Measurements from ENCODE around the gene ZBTB38. TPM values are rescaled to one million over a fixed set of nuclear protein-coding genes. Genes with fewer than 3 reads are reported as not detected.
A peak's percentile ranks its signal among the peaks of the same experiment; 100 is the strongest.

The ZBTB38 gene
- total RNA-seq, 1 donor from 2014 or later, result 41.8 TPM

DNA sequence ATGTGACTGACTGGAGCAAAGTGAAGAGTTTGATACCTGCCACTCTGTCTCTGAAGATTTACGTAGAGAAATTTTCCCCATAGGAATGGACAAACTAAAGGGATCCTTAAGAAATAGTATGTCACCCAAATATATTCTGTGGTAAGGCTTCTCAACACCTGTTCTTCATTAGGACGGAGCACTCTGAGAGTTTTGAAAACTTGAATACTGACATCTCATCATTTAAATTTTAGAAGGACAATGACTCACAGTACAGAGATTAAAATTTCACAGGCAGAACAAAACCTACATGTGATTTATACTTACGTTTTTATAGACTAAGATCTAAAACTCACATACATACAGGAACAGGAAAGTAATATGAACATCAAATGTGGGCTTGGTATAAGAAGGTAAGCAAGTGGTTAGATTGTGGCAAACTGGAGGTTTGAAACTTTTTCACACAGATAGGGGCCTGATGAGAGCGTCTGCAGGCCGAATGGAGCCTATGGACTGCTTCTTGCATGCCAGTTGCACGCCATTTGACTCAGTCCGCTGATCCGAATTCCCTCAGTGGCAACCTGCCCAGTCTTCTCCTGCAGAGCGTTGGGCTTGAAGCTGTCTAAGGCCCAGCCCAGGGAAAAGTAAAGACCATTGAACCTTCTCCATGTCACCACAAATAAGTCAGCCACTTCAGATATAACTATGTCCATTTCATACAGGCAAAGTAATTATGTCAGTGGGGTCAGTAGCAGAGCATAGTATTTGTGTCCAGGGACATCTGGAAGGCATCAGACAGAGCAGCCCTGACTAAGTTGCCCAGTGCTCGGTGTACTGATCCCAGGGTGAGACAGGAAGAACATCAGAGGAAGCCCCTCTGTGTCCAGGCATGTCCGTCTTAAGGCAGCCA, 45.7 kb downstream of the ZBTB38 start:
- Mint-ChIP-seq H3K4me3 (ENCODE audit: unreplicated experiment) (no peak overlapping the region), H3K36me3 (ENCODE audit: unreplicated experiment) (peaks cover 28% of the 10 kb centered on the region)

DNA sequence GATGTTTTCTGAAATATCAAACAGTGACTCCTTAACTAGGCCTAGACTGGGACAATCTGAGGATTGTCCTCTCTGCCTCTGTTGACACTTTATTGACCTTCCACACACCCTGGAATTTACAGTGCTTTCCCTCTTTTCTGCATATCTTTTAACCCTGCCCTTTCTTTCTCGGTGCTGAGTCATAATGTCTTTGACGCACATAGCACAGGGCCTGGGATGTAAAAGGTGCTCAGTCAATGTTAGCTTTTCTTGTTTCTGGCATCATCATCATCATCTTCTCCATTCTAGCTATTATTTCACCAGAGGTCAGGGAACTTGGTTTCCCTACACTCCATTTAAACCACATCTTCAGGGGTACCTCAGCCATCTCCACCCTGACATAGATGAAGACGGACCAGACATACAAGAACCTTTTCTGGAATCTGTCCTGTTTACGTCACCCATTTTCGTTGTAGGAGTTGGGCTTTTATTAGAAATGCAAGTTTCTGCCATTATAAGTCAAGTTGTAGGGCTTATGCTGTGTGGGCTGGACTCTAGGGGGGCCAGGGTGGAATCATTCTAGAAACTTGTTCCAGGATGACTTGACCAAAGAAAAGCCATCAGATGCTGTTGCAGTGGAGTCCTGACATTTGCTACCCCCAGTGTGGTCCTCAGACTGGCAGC, 46.6 kb downstream of the ZBTB38 start:
- no peak overlapping the region for H3K4me3 Mint-ChIP-seq (ENCODE audit: unreplicated experiment)
- H3K9me3 Mint-ChIP-seq (ENCODE audit: unreplicated experiment), result no peaks in the 10 kb centered on the region
- TF ChIP-seq, protein P1, sequence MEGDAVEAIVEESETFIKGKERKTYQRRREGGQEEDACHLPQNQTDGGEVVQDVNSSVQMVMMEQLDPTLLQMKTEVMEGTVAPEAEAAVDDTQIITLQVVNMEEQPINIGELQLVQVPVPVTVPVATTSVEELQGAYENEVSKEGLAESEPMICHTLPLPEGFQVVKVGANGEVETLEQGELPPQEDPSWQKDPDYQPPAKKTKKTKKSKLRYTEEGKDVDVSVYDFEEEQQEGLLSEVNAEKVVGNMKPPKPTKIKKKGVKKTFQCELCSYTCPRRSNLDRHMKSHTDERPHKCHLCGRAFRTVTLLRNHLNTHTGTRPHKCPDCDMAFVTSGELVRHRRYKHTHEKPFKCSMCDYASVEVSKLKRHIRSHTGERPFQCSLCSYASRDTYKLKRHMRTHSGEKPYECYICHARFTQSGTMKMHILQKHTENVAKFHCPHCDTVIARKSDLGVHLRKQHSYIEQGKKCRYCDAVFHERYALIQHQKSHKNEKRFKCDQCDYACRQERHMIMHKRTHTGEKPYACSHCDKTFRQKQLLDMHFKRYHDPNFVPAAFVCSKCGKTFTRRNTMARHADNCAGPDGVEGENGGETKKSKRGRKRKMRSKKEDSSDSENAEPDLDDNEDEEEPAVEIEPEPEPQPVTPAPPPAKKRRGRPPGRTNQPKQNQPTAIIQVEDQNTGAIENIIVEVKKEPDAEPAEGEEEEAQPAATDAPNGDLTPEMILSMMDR (IDR thresholded peaks at IDR 0.05), result no peak
- peaks cover 68% of the 10 kb centered on the region for H3K4me1 Mint-ChIP-seq (ENCODE audit: unreplicated experiment)
- H3K27me3 Mint-ChIP-seq (ENCODE audit: unreplicated experiment), result no peaks in the 10 kb centered on the region
- H3K27ac Mint-ChIP-seq (ENCODE audit: unreplicated experiment), result peak overlapping the region; percentile 59
- peaks cover 28% of the 10 kb centered on the region for H3K36me3 Mint-ChIP-seq (ENCODE audit: unreplicated experiment)
- DNase-seq (ENCODE audit: extremely low spot score, unreplicated experiment), result no peak

More for the DNA sequence above, 45.7 kb downstream of the ZBTB38 start:
- H3K27me3 Mint-ChIP-seq (ENCODE audit: unreplicated experiment), result no peaks in the 10 kb centered on the region
- H3K4me1 Mint-ChIP-seq (ENCODE audit: unreplicated experiment), result peaks cover 74% of the 10 kb centered on the region
- no peak for DNase-seq (ENCODE audit: extremely low spot score, unreplicated experiment)
- no peaks in the 10 kb centered on the region for H3K9me3 Mint-ChIP-seq (ENCODE audit: unreplicated experiment)
- TF ChIP-seq, protein P1 (IDR thresholded peaks at IDR 0.05), result no peak
- peak overlapping the region; percentile 98 for H3K27ac Mint-ChIP-seq (ENCODE audit: unreplicated experiment)

DNA sequence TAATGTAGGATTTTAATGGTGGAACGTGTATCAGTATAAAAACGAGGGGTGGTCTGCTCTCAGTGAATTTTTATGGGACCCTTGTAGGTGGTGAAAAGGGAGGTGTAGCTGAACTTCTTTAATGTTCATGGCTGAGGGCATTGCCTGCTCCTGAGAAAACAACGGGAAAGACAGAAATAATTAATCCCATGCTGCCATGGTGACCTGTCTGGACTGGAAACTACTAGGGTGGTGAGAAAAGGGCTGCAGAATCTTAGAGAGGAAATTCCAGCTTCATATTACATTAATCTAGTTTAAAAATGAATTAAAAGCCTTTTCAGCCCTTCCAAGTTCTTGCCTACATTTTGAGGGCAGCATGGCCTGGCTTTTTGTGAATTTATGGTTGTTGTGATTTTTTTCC, 47.6 kb downstream of the ZBTB38 start:
- peak overlapping the region; percentile 69 for H3K27ac Mint-ChIP-seq (ENCODE audit: unreplicated experiment)
- H3K36me3 Mint-ChIP-seq (ENCODE audit: unreplicated experiment), result peaks cover 31% of the 10 kb centered on the region
- H3K4me3 Mint-ChIP-seq (ENCODE audit: unreplicated experiment), result no peak overlapping the region
- no peaks in the 10 kb centered on the region for H3K9me3 Mint-ChIP-seq (ENCODE audit: unreplicated experiment)
- H3K27me3 Mint-ChIP-seq (ENCODE audit: unreplicated experiment), result no peaks in the 10 kb centered on the region
- TF ChIP-seq, protein P1 (IDR thresholded peaks at IDR 0.05), result no peak
- DNase-seq (ENCODE audit: extremely low spot score, unreplicated experiment), result no peak
- peaks cover 60% of the 10 kb centered on the region for H3K4me1 Mint-ChIP-seq (ENCODE audit: unreplicated experiment)

Other genes with a start within 250 kb of the ZBTB38 start
- 21.2 and 21.9 TPM in 2 replicates for gene PXYLP1, start 136.7 kb upstream of the ZBTB38 start, total RNA-seq
- gene RASA2, start 118.5 kb downstream of the ZBTB38 start, total RNA-seq, result 8.4 and 9.9 TPM in 2 replicates

All from osteocyte (in vitro differentiated cells).